Kidney (tissue), 14 donors: ENCODE data around the gene OPTC. TPM values are rescaled to one million over a fixed set of nuclear protein-coding genes. Genes with fewer than 3 reads are reported as not detected.
A peak's percentile ranks its signal among the peaks of the same experiment; 100 is the strongest.

Experiments used
- DNase-seq, 5 donors: peaks; one replicate each; pipeline ENCODE4 v3.0.0-alpha.2; 2013 to 2020
- FAIRE-seq: peaks from 2 replicates; lab custom pipeline; 2012; peaks lifted over from hg19 to GRCh38; lab: Jason Lieb, UNC
- H3K27ac ChIP-seq, 2 donors: one replicate each; pipeline ENCODE4 v1.7.0; 2013; ENCODE audit warnings: low read depth in 2 of 2, low read length in 2 of 2, inconsistent platforms in 1 of 2
- H3K27me3 ChIP-seq: one replicate; pipeline ENCODE4 v1.7.1; 2013; ENCODE audit warnings: low read length, inconsistent platforms; ENCODE audit not compliant: control insufficient read depth, insufficient read depth
- H3K36me3 ChIP-seq, 3 donors: one replicate each; pipeline versions ENCODE4 v1.7.0 to v1.7.1; 2013; ENCODE audit warnings: low read length in 3 of 3, control low read depth in 1 of 3, inconsistent platforms in 1 of 3; ENCODE audit not compliant: insufficient read depth in 3 of 3, control insufficient read depth in 2 of 3
- H3K4me1 ChIP-seq, 3 donors: one replicate each; pipeline versions ENCODE4 v1.7.0 to v1.7.1; 2013; ENCODE audit warnings: low read length in 3 of 3, inconsistent platforms in 1 of 3, low read depth in 1 of 3; ENCODE audit not compliant: control insufficient read depth in 2 of 3, insufficient read depth in 2 of 3
- H3K4me3 ChIP-seq, 3 donors: one replicate each; pipeline versions ENCODE4 v1.7.0 to v1.8.1; 2013; ENCODE audit warnings: low read length in 3 of 3, control low read depth in 1 of 3, inconsistent platforms in 1 of 3
- H3K9ac ChIP-seq, 3 donors: one replicate each; pipeline versions ENCODE4 v1.7.0 to v1.7.1; 2013; ENCODE audit warnings: low read length in 3 of 3, control low read depth in 1 of 3, inconsistent platforms in 1 of 3
- H3K9me3 ChIP-seq, 3 donors: one replicate each; pipeline versions ENCODE4 v1.7.0 to v1.7.1; 2013; ENCODE audit warnings: low read length in 3 of 3, control low read depth in 1 of 3, inconsistent platforms in 1 of 3; ENCODE audit not compliant: control insufficient read depth in 2 of 3, insufficient read depth in 1 of 3
- intact Hi-C: fragments of 100-400 bp; cut with DNase I; formaldehyde crosslinking; loops from one replicate; pipeline ENCODE4 v1.11.1; 2022
- polyA plus RNA-seq: library from polyadenylated mRNA; stranded (reverse); fragments of 350-450 nt; fragmentation: Illumina TruSeq; extraction: RNeasy Lipid Tissue Mini Kit (QIAGEN cat#74804); gene quantifications from one replicate; pipeline ENCODE4 v1.2.3, GENCODE V29; 2014; ENCODE audit warnings: low read depth, low replicate concordance; ENCODE audit not compliant: insufficient read depth
- total RNA-seq: library from RNA; stranded (reverse); fragmentation: NEBNext Ultra II Directional; extraction: Animal tissue kit (Norgen Biotek cat#: 25700); gene quantifications from one replicate; pipeline ENCODE4 v1.2.1, GENCODE V29; 2021
- TF ChIP-seq, protein P1 (sequence below): IDR thresholded peaks from 3 replicates; pipeline ENCODE4 v1.5.1; 2012; ENCODE audit warnings: mild to moderate bottlenecking, moderate library complexity, borderline replicate concordance; ENCODE audit not compliant: insufficient read depth; ENCODE audit errors: extremely low read depth
- donor health status: control.
- donor health status: control.
- donor health status: control.
- donor health status: control.
- donor health status: control.
- donor health status: DM: yes; HTN: yes; CAD: no.
- donor health status: Normal renal cell carcinoma (clear cell type).

OPTC gene
- total and polyA plus RNA-seq, 2 donors from 2014 or later, result not detected

DNA sequence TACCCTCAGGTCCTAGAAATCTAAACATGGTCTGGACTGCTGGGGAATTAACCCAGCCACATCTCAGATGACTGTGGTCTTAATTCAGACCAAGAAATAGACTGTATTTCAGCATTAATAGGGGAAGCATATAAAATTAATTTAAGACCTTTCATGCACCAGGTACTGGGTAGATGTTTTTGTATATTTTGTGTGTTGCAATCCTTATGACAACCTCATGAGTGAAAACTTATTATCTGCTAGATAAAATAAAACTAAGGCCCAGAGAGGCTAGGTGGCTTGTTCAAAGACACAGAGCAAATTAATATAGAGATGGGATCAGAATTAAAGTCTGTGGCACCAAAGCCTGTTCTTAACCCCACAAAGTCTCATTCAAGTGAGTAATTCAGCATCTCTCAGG is 40.1 kb downstream of the OPTC start:
- Histone ChIP-seq H3K4me1 (no peaks in the 10 kb centered on the region), H3K36me3 (no peaks in the 10 kb centered on the region), H3K4me3 (no peak overlapping the region), H3K9ac (no peak overlapping the region), H3K27ac (no peak overlapping the region), H3K9me3 (no peaks in the 10 kb centered on the region), H3K27me3 (no peaks in the 10 kb centered on the region)
- TF ChIP-seq, protein P1, sequence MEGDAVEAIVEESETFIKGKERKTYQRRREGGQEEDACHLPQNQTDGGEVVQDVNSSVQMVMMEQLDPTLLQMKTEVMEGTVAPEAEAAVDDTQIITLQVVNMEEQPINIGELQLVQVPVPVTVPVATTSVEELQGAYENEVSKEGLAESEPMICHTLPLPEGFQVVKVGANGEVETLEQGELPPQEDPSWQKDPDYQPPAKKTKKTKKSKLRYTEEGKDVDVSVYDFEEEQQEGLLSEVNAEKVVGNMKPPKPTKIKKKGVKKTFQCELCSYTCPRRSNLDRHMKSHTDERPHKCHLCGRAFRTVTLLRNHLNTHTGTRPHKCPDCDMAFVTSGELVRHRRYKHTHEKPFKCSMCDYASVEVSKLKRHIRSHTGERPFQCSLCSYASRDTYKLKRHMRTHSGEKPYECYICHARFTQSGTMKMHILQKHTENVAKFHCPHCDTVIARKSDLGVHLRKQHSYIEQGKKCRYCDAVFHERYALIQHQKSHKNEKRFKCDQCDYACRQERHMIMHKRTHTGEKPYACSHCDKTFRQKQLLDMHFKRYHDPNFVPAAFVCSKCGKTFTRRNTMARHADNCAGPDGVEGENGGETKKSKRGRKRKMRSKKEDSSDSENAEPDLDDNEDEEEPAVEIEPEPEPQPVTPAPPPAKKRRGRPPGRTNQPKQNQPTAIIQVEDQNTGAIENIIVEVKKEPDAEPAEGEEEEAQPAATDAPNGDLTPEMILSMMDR, result no peak
- FAIRE-seq (no peak), DNase-seq (no peak)
- intact Hi-C loops, result no loop called here

DNA sequence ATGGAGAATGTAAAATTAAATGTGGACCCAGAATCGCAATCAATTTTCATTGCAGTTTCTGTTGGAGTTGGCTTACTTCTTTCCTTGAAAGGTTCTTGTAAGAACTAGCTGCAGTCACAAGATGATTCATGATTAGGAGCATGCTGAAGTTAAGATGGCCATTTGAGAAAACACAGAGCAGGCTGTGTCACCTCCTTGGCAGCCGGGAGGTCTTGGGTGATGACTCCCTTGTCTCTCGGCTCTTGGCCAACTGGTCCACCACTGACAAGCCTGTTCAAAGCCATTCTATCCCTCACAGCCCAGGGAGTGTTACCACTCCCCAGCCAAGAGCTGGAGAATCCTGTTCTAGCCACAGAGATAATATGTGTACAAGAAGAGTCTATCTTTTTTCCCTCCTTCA is 40.6 kb downstream of the OPTC start:
- Histone ChIP-seq H3K4me1 (no peaks in the 10 kb centered on the region), H3K4me3 (no peak overlapping the region), H3K9me3 (no peaks in the 10 kb centered on the region), H3K27me3 (no peaks in the 10 kb centered on the region), H3K9ac (no peak overlapping the region), H3K36me3 (no peaks in the 10 kb centered on the region), H3K27ac (no peak overlapping the region)
- DNase-seq (peak in 1 of 5 donors; percentile 41), FAIRE-seq (no peak)
- TF ChIP-seq, protein P1, result no peak
- intact Hi-C loops, result no loop called here

DNA sequence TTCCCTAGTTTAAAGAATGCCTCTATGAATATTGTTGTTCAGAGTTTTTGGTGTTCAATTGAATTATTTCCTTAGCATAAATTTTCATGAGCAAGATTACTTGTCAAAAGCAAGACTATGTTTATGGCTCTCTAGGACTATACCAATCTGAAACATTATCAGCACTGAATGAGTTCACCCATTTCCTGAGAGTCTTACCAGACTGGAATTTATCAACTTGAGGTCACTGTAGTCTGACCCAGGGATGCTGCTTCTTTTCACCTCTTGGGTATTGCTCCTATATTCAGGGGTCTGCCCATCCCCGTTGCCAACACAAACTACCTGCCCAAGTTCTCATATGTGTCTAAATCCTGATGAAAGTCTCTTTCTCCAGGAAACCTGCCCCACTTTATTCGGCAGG is 42.6 kb downstream of the OPTC start:
- no peak overlapping the region for H3K27ac ChIP-seq
- no peak overlapping the region for H3K9ac ChIP-seq
- H3K9me3 ChIP-seq, result no peaks in the 10 kb centered on the region
- no peak for DNase-seq
- intact Hi-C loops, result no loop called here
- no peak overlapping the region for H3K4me3 ChIP-seq
- FAIRE-seq, result no peak
- no peaks in the 10 kb centered on the region for H3K27me3 ChIP-seq
- TF ChIP-seq, protein P1, result no peak
- no peaks in the 10 kb centered on the region for H3K36me3 ChIP-seq
- no peaks in the 10 kb centered on the region for H3K4me1 ChIP-seq

DNA sequence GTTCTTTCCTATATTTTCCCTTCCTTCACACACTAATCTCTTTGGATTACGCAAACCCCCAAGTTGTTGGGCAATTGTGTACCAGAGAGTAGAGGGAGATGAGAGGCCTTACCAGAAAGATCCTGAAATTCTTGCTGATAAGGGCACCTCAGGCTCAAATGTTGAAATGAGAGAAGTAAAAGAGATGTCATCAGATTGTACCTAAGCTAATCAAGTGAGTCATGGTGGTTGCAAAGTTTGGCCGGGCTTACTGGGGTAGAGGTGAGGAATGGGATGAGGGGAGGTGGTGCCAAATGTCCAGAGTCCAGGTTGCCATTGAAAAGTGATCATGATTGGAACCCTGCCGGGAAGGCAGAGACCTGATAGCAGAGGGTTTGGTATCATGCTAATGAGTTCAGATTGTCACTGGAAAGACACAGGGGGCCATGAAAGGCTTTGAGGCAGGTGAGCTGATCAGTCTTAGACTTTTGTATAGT is 43.1 kb downstream of the OPTC start:
- Histone ChIP-seq H3K4me1 (no peaks in the 10 kb centered on the region), H3K9me3 (no peaks in the 10 kb centered on the region), H3K36me3 (no peaks in the 10 kb centered on the region), H3K9ac (no peak overlapping the region), H3K4me3 (no peak overlapping the region), H3K27me3 (no peaks in the 10 kb centered on the region), H3K27ac (no peak overlapping the region)
- intact Hi-C loops, result no loop called here
- TF ChIP-seq, protein P1, result no peak
- DNase-seq, result no peak
- FAIRE-seq, result no peak
